GM19238 (cell line): ENCODE data around the gene NRG3.
"Not testable (repeated sequence)": the region's sequence is repeated elsewhere in the genome, so short reads cannot be mapped to it uniquely, and the experiment has no call there.

ENCODE experiments used
- DNase-seq: peaks from one replicate; pipeline ENCODE4 v3.0.0; 2011; ENCODE audit warnings: low spot score; ENCODE audit not compliant: insufficient read length

NRG3 gene

GRCh38 chr10:82668221-82668895 is 793.4 kb downstream of the NRG3 start:
- DNase-seq, result no peak

GRCh38 chr10:82674036-82674435 is 799.0 kb downstream of the NRG3 start:
- no peak for DNase-seq

- not testable (repeated sequence) for DNase-seq
Observed at GRCh38 chr10:82677932-82678331, 802.9 kb downstream of the NRG3 start.

GRCh38 chr10:82678451-82678850 is 803.5 kb downstream of the NRG3 start:
- DNase-seq, result not testable (repeated sequence)

- DNase-seq, result no peak
Observed at GRCh38 chr10:82680608-82681007, 805.6 kb downstream of the NRG3 start.

GRCh38 chr10:82683945-82684344 is 809.0 kb downstream of the NRG3 start:
- no peak for DNase-seq

- no peak for DNase-seq
Observed at GRCh38 chr10:82685087-82685486, 810.1 kb downstream of the NRG3 start.

GRCh38 chr10:82691211-82691610 is 816.2 kb downstream of the NRG3 start:
- no peak for DNase-seq

- DNase-seq, result no peak
Observed at GRCh38 chr10:82692458-82692857, 817.5 kb downstream of the NRG3 start.

- DNase-seq, result no peak
Observed at GRCh38 chr10:82721831-82722230, 846.8 kb downstream of the NRG3 start.

GRCh38 chr10:82722273-82722672 is 847.3 kb downstream of the NRG3 start:
- no peak for DNase-seq

- DNase-seq, result no peak
Observed at GRCh38 chr10:82736305-82736704, 861.3 kb downstream of the NRG3 start.

- no peak for DNase-seq
Observed at GRCh38 chr10:82737549-82737948, 862.6 kb downstream of the NRG3 start.

GRCh38 chr10:82738592-82738991 is 863.6 kb downstream of the NRG3 start:
- no peak for DNase-seq

- DNase-seq, result no peak
Observed at GRCh38 chr10:82742478-82742877, 867.5 kb downstream of the NRG3 start.

GRCh38 chr10:82742898-82743297 is 867.9 kb downstream of the NRG3 start:
- DNase-seq, result no peak

- no peak for DNase-seq
Observed at GRCh38 chr10:82750538-82750937, 875.5 kb downstream of the NRG3 start.

GRCh38 chr10:82757397-82757796 is 882.4 kb downstream of the NRG3 start:
- DNase-seq, result no peak

GRCh38 chr10:82757901-82758300 is 882.9 kb downstream of the NRG3 start:
- DNase-seq, result no peak

- no peak for DNase-seq
Observed at GRCh38 chr10:82759050-82759449, 884.1 kb downstream of the NRG3 start.

- no peak for DNase-seq
Observed at GRCh38 chr10:82762641-82763040, 887.6 kb downstream of the NRG3 start.

GRCh38 chr10:82768040-82768439 is 893.0 kb downstream of the NRG3 start:
- DNase-seq, result no peak

- DNase-seq, result no peak
Observed at GRCh38 chr10:82778908-82779307, 903.9 kb downstream of the NRG3 start.

GRCh38 chr10:82796510-82796909 is 921.5 kb downstream of the NRG3 start:
- DNase-seq, result no peak
